ENCODE results near the gene MET.

- TF ChIP-seq, protein P1, sequence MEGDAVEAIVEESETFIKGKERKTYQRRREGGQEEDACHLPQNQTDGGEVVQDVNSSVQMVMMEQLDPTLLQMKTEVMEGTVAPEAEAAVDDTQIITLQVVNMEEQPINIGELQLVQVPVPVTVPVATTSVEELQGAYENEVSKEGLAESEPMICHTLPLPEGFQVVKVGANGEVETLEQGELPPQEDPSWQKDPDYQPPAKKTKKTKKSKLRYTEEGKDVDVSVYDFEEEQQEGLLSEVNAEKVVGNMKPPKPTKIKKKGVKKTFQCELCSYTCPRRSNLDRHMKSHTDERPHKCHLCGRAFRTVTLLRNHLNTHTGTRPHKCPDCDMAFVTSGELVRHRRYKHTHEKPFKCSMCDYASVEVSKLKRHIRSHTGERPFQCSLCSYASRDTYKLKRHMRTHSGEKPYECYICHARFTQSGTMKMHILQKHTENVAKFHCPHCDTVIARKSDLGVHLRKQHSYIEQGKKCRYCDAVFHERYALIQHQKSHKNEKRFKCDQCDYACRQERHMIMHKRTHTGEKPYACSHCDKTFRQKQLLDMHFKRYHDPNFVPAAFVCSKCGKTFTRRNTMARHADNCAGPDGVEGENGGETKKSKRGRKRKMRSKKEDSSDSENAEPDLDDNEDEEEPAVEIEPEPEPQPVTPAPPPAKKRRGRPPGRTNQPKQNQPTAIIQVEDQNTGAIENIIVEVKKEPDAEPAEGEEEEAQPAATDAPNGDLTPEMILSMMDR (conservative IDR thresholded peaks at IDR 0.05 in 1 of 2, IDR thresholded peaks at IDR 0.05 in 1 of 2; ENCODE audit: extremely low read depth in 1 of 2, insufficient read depth in 1 of 2, low read depth in 1 of 2, low read length in 2 of 2): no peak
- TF ChIP-seq EZH2 (IDR thresholded peaks at IDR 0.05; ENCODE audit: borderline replicate concordance, low read length): no peak
Observed at GRCh38 chr7:116727432-116728009, 55.5 kb downstream of the MET start.

Data from mammary epithelial cell (primary cell).